T-helper 1 cell treated with Interleukin-12 subunit alpha and Interleukin-12 subunit beta and Interleukin-4 antibody, amounts not matched to agents 30 μg/mL and 1 μg/mL, for 36 hours (primary cell): ENCODE data around the gene SMAD7.

Experiments used
- H3K27ac Mint-ChIP-seq: one replicate; pipeline ENCODE4 v1.8.0; 2021; ENCODE audit warnings: mild to moderate bottlenecking, mixed read lengths
- H3K27me3 Mint-ChIP-seq: one replicate; pipeline ENCODE4 v1.8.0; 2021; ENCODE audit warnings: low read depth, mixed read lengths
- H3K36me3 Mint-ChIP-seq: one replicate; pipeline ENCODE4 v1.8.0; 2021; ENCODE audit warnings: low read depth, mixed read lengths
- H3K4me1 Mint-ChIP-seq: one replicate; pipeline ENCODE4 v1.8.0; 2021; ENCODE audit warnings: low read depth, mixed read lengths
- H3K4me3 Mint-ChIP-seq: one replicate; pipeline ENCODE4 v1.8.0; 2021; ENCODE audit warnings: mild to moderate bottlenecking, moderate library complexity, mixed read lengths
- H3K9me3 Mint-ChIP-seq: one replicate; pipeline ENCODE4 v1.8.0; 2021; ENCODE audit warnings: mixed read lengths

SMAD7 gene

DNA sequence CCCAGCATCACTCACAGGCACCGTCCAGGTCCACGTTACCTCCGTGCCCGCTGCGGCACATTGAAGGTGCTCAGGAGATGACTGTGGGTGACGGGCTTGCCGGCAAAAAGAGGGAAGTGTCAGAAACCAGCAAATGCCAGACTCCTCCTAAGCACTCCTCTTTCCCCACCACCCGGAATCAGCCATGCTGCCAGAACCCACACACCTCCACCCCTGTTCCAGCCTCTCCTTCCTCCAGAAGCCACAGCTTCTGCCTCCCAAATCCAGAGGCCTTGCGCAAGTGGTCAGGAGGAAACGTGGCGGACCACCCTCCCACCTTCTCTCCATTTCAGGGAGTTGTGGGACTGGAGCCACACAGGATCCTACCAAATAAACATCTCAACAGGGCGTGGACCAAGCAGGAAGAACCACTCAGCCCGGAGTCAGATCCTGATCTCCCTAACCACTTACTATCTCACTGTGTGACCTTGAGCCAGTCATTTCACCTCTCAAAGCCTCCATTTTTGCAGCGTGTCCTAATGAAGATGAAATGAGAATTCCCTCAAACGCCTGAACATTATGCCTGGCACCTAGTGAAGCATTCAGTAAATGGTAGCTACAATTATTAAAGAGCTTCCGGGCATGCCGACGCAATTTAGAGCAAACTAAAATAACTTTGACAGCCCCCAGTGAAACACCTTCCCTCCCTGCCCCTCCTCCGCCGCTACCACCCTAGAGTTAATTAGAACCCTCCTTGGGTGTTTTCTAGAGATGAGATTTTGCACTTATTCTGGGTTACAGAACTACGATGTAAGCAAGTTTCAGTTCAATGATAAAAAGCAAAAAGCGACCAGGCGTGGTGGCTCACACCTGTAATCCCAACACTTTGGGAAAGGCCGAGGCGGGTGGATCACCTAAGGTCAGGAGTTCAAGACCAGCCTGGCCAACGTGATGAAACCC, 32.9 kb downstream of the SMAD7 start:
- peaks cover 37% of the 10 kb centered on the region for H3K4me1 Mint-ChIP-seq
- no peak overlapping the region for H3K27ac Mint-ChIP-seq
- no peaks in the 10 kb centered on the region for H3K9me3 Mint-ChIP-seq
- peaks cover 24% of the 10 kb centered on the region for H3K36me3 Mint-ChIP-seq
- H3K4me3 Mint-ChIP-seq = no peak overlapping the region
- H3K27me3 Mint-ChIP-seq = no peaks in the 10 kb centered on the region

GRCh38 chr18:48915626-48916425, 34.9 kb downstream of the SMAD7 start:
- no peak overlapping the region for H3K27ac Mint-ChIP-seq
- peaks cover 14% of the 10 kb centered on the region for H3K36me3 Mint-ChIP-seq
- H3K27me3 Mint-ChIP-seq = no peaks in the 10 kb centered on the region
- H3K9me3 Mint-ChIP-seq = no peaks in the 10 kb centered on the region
- H3K4me3 Mint-ChIP-seq = no peak overlapping the region
- peaks cover 25% of the 10 kb centered on the region for H3K4me1 Mint-ChIP-seq

DNA sequence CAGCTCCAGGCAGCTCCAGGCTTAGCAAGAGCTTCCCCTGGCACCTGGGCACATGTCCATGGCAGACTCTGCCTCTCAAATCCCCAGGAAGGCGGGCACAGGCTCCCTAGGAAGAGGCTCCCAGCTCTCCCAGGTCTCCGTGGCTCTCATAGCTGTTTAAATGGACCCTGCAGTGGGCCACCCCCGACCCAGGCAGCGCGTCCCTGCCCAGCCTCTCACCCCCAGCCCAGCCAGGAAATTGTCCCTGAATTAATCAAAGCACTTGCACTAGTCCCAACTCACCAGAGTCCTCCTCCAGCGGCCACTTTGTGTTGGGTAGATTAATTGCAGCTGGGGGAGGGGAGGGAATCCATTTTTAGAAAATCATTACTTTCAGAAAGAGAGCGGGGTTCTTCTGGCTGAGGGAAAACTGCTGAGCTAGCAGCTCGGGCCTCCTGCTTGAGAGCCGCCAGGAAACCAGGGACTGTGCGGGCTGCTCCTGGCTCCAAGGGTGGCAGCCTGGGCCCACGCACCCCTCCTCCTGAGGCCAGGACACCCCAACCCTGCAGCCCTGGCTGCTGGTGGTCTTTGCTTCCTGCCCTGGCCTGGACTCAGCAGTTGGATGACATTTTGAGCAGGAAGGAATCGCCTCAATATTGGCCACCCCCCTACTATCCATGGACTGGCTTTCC, 36.0 kb downstream of the SMAD7 start:
- H3K27ac Mint-ChIP-seq = no peak overlapping the region

GRCh38 chr18:48913775-48914174, 37.0 kb downstream of the SMAD7 start:
- H3K27me3 Mint-ChIP-seq = no peaks in the 10 kb centered on the region
- H3K9me3 Mint-ChIP-seq = no peaks in the 10 kb centered on the region
- peaks cover 21% of the 10 kb centered on the region for H3K4me1 Mint-ChIP-seq
- H3K4me3 Mint-ChIP-seq = no peak overlapping the region
- no peak overlapping the region for H3K27ac Mint-ChIP-seq
- H3K36me3 Mint-ChIP-seq = no peaks in the 10 kb centered on the region

More for the DNA sequence above, 36.0 kb downstream of the SMAD7 start:
- H3K4me3 Mint-ChIP-seq = no peak overlapping the region
- H3K27me3 Mint-ChIP-seq = no peaks in the 10 kb centered on the region
- peaks cover 5% of the 10 kb centered on the region for H3K36me3 Mint-ChIP-seq
- peaks cover 22% of the 10 kb centered on the region for H3K4me1 Mint-ChIP-seq
- H3K9me3 Mint-ChIP-seq = no peaks in the 10 kb centered on the region

- Mint-ChIP-seq H3K36me3 (no peaks in the 10 kb centered on the region), H3K4me3 (no peak overlapping the region), H3K27me3 (no peaks in the 10 kb centered on the region), H3K9me3 (no peaks in the 10 kb centered on the region), H3K4me1 (peaks cover 21% of the 10 kb centered on the region), H3K27ac (no peak overlapping the region)
These were observed 37.6 kb downstream of the SMAD7 start for GRCh38 chr18:48913201-48913600.

- Mint-ChIP-seq H3K27me3 (peaks cover 7% of the 10 kb centered on the region), H3K4me3 (no peak overlapping the region), H3K4me1 (peaks cover 11% of the 10 kb centered on the region), H3K36me3 (no peaks in the 10 kb centered on the region), H3K27ac (no peak overlapping the region), H3K9me3 (no peaks in the 10 kb centered on the region)
These were observed 39.7 kb downstream of the SMAD7 start for GRCh38 chr18:48910972-48911545.

DNA sequence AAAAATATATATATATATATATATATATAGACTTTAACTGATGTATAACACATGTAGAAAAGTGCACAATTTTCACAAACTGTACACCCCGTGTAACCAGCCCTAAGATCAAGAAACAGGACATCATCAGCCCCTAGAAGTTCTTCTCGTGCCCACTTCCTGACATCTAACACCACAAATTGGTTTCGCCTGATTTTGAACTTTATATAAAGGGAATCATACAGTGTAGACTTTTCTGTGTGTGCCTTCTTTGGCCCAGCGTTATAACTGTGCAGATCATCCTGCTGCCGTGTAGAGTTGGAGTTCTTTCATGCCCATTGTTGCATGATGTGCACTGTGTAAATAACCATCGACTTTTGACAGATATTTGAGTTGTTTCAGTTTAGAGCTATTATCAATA, 41.0 kb downstream of the SMAD7 start:
- H3K27me3 Mint-ChIP-seq = peaks cover 15% of the 10 kb centered on the region
- no peak overlapping the region for H3K4me3 Mint-ChIP-seq
- H3K27ac Mint-ChIP-seq = no peak overlapping the region
- no peaks in the 10 kb centered on the region for H3K36me3 Mint-ChIP-seq
- peaks cover 9% of the 10 kb centered on the region for H3K9me3 Mint-ChIP-seq
- H3K4me1 Mint-ChIP-seq = peaks cover 10% of the 10 kb centered on the region

GRCh38 chr18:48908916-48909315, 41.8 kb downstream of the SMAD7 start:
- Mint-ChIP-seq H3K27ac (no peak overlapping the region), H3K9me3 (peaks cover 15% of the 10 kb centered on the region), H3K4me1 (peaks cover 10% of the 10 kb centered on the region), H3K27me3 (peaks cover 21% of the 10 kb centered on the region), H3K36me3 (peaks cover 5% of the 10 kb centered on the region), H3K4me3 (no peak overlapping the region)

- H3K4me3 Mint-ChIP-seq = no peak overlapping the region
- H3K27ac Mint-ChIP-seq = no peak overlapping the region
- peaks cover 21% of the 10 kb centered on the region for H3K27me3 Mint-ChIP-seq
- peaks cover 16% of the 10 kb centered on the region for H3K9me3 Mint-ChIP-seq
- peaks cover 7% of the 10 kb centered on the region for H3K4me1 Mint-ChIP-seq
- H3K36me3 Mint-ChIP-seq = peaks cover 7% of the 10 kb centered on the region
These were observed 45.3 kb downstream of the SMAD7 start for GRCh38 chr18:48905513-48905912.

DNA sequence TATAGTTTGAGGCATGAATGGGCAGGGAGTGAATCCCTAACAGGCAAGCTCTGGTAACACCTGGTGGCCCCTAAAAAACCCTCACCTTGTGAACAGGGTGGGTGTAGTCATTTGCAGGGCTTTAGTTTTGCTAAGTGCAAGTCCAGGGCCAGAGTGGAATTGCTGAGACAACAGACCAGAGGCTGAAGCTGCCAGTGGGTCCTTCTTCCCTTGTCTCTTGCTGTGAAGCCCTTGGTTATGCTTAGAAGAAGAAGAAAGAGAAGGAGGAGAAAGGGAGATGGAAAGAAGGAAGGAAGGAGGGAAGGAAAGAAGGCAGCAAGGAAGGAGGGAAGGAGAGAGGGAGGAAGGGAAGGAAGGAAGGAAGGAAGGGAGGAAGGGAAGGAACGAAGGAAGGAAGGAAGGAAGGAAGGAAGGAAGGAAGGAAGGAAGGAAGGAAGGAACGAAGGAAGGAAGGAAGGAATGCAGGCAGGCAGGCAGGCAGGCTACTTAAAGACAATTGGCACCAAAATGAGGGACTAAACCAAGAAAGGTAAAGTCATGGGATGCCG, 45.8 kb downstream of the SMAD7 start:
- Mint-ChIP-seq H3K4me3 (no peak overlapping the region), H3K9me3 (peaks cover 16% of the 10 kb centered on the region), H3K27ac (no peak overlapping the region), H3K36me3 (peaks cover 7% of the 10 kb centered on the region), H3K4me1 (peaks cover 9% of the 10 kb centered on the region), H3K27me3 (peaks cover 24% of the 10 kb centered on the region)

GRCh38 chr18:48904091-48904490, 46.7 kb downstream of the SMAD7 start:
- Mint-ChIP-seq H3K4me3 (no peak overlapping the region), H3K9me3 (peaks cover 22% of the 10 kb centered on the region), H3K27me3 (peaks cover 26% of the 10 kb centered on the region), H3K4me1 (peaks cover 8% of the 10 kb centered on the region), H3K36me3 (peaks cover 8% of the 10 kb centered on the region), H3K27ac (no peak overlapping the region)

DNA sequence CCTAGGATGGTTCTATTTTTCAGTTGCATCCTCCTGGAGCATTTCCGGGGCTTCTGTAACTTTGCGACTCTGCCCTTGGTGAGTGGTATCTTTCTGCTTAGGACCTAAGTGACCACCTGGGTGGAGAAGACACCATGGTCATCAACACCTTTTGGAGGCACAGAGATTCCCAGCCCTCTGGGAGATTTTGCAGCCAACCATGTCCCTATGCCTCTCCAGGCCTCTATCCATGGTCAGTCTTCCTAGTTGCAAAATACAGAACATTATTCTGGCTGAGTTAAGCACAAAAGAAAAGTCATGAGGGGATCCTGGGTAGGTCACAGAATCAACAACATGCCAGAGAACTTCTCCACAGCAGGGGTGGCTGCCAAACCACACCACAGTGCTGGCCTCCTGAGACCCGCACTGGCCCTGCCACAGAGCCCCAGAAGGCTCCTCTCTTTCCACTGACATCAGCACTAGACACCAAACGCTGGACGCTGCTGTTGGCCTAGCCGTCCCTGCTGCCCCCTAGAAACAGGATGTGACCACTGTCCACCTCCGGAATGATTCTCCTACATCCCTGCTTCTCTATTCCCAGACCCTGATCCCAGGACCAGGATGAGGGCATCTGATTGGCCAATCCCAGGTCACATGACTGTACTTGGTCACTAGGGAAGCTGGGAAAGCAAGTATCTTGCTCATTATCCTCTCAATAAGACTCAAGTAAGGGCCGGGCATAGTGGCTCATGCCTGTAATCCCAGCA, 47.7 kb downstream of the SMAD7 start:
- H3K36me3 Mint-ChIP-seq = peaks cover 8% of the 10 kb centered on the region
- H3K4me3 Mint-ChIP-seq = no peak overlapping the region
- H3K27ac Mint-ChIP-seq = no peak overlapping the region
- peaks cover 6% of the 10 kb centered on the region for H3K4me1 Mint-ChIP-seq
- H3K9me3 Mint-ChIP-seq = peaks cover 22% of the 10 kb centered on the region
- peaks cover 26% of the 10 kb centered on the region for H3K27me3 Mint-ChIP-seq

GRCh38 chr18:48902023-48902855, 48.5 kb downstream of the SMAD7 start:
- Mint-ChIP-seq H3K4me3 (no peak overlapping the region), H3K36me3 (peaks cover 8% of the 10 kb centered on the region), H3K9me3 (peaks cover 22% of the 10 kb centered on the region), H3K4me1 (peaks cover 6% of the 10 kb centered on the region), H3K27ac (no peak overlapping the region), H3K27me3 (peaks cover 26% of the 10 kb centered on the region)
